Liver (tissue), 9 donors: ENCODE measurements around the gene VPS35. TPM values are rescaled to one million over a fixed set of nuclear protein-coding genes. Genes with fewer than 3 reads are reported as not detected.

Experiments used
- DNase-seq: peaks from one replicate; pipeline ENCODE4 v3.0.0-alpha.2; 2017; ENCODE audit warnings: low spot score
- H3K27ac ChIP-seq, 2 donors: one replicate each; pipeline ENCODE4 v1.7.0; 2013; ENCODE audit warnings: inconsistent platforms in 2 of 2, low read length in 2 of 2, control low read depth in 1 of 2, low read depth in 1 of 2, mild to moderate bottlenecking in 1 of 2
- H3K27me3 ChIP-seq, 4 donors: one replicate each; pipeline versions ENCODE4 v1.6.1 to v1.7.0; 2013; ENCODE audit warnings: low read length in 3 of 4, inconsistent platforms in 1 of 4, mild to moderate bottlenecking in 1 of 4, moderate library complexity in 1 of 4; ENCODE audit not compliant: control insufficient read depth in 4 of 4, insufficient read depth in 4 of 4
- H3K36me3 ChIP-seq, 4 donors: one replicate each; pipeline versions ENCODE4 v1.6.1 to v1.7.0; 2013; ENCODE audit warnings: low read length in 3 of 4, mild to moderate bottlenecking in 3 of 4, low read depth in 1 of 4, moderate library complexity in 1 of 4; ENCODE audit not compliant: control insufficient read depth in 4 of 4, insufficient read depth in 3 of 4
- H3K4me1 ChIP-seq, 4 donors: one replicate each; pipeline versions ENCODE4 v1.6.1 to v1.7.0; 2013; ENCODE audit warnings: low read length in 3 of 4, mild to moderate bottlenecking in 3 of 4, moderate library complexity in 1 of 4; ENCODE audit not compliant: control insufficient read depth in 4 of 4, insufficient read depth in 4 of 4
- H3K4me3 ChIP-seq, 3 donors: one replicate each; pipeline versions ENCODE4 v1.6.1 to v1.7.0; 2013; ENCODE audit warnings: low read length in 3 of 3, control low read depth in 1 of 3, low read depth in 1 of 3, mild to moderate bottlenecking in 1 of 3
- H3K9ac ChIP-seq, 2 donors: one replicate each; pipeline ENCODE4 v1.7.0; 2013; ENCODE audit warnings: low read length in 2 of 2, mild to moderate bottlenecking in 2 of 2, moderate library complexity in 2 of 2, control low read depth in 1 of 2, low read depth in 1 of 2
- H3K9me3 ChIP-seq, 4 donors: one replicate each; pipeline versions ENCODE4 v1.6.1 to v1.7.0; 2013; ENCODE audit warnings: low read length in 3 of 4; ENCODE audit not compliant: control insufficient read depth in 4 of 4
- EGR1 ChIP-seq, 2 donors: IDR thresholded peaks; 2 replicates each; pipeline ENCODE4 v1.6.1; 2016 to 2018; ENCODE audit warnings: antibody characterized with exemption in 2 of 2, low read depth in 2 of 2
- FOXA1 ChIP-seq: IDR thresholded peaks from 2 replicates; pipeline ENCODE4 v1.6.1; 2016; ENCODE audit warnings: antibody characterized with exemption
- FOXA2 ChIP-seq: IDR thresholded peaks from 2 replicates; pipeline ENCODE4 v1.6.1; 2016; ENCODE audit warnings: antibody characterized with exemption
- HNF4A ChIP-seq, 2 donors: conservative IDR thresholded peaks; 2 replicates each; pipeline ENCODE4 v1.6.1; 2016; ENCODE audit warnings: antibody characterized with exemption in 2 of 2, mild to moderate bottlenecking in 2 of 2
- HNF4G ChIP-seq: IDR thresholded peaks from 2 replicates; pipeline ENCODE4 v1.6.1; 2016; ENCODE audit warnings: antibody characterized with exemption
- JUND ChIP-seq, 2 donors: IDR thresholded peaks; 2 replicates each; pipeline ENCODE4 v1.6.1; 2016; ENCODE audit warnings: antibody characterized with exemption in 2 of 2
- NR2F2 ChIP-seq: IDR thresholded peaks from 2 replicates; pipeline ENCODE4 v1.6.1; 2016; ENCODE audit warnings: antibody characterized with exemption
- RXRA ChIP-seq, 2 donors: IDR thresholded peaks; 2 replicates each; pipeline ENCODE4 v1.6.1; 2017 to 2018; ENCODE audit warnings: antibody characterized with exemption in 2 of 2, mild to moderate bottlenecking in 1 of 2
- SP1 ChIP-seq: IDR thresholded peaks from 2 replicates; pipeline ENCODE4 v1.6.1; 2018; ENCODE audit warnings: antibody characterized with exemption, mild to moderate bottlenecking
- YY1 ChIP-seq: IDR thresholded peaks from 2 replicates; pipeline ENCODE4 v1.6.1; 2016; ENCODE audit warnings: antibody characterized with exemption, mild to moderate bottlenecking
- WGBS: extraction: QIAGEN DNeasy Blood & Tissue Kit; methylation state at CpG from one replicate; pipeline ENCODE4 v1.1.7; 2013; 5-methylcytosine and 5-hydroxymethylcytosine counted together
- polyA plus RNA-seq, 2 donors: library from polyadenylated mRNA; stranded (reverse) in 1 of 2; unstranded in 1 of 2; fragments of 200-250 nt in 1 of 2; fragments of >200 nt in 1 of 2; fragmentation: Nextera tagmentation in 1 of 2; extraction: Ambion mirVana in 1 of 2; gene quantifications; one replicate each; pipeline versions ENCODE4 v1.2.1 to v1.2.3, GENCODE V29; 2013 to 2015
- total RNA-seq, 2 donors: library from RNA; depleted of rRNA; stranded (reverse); fragments of >200 nt; gene quantifications; one replicate each; pipeline ENCODE4 v1.2.3, GENCODE V29; 2014
- TF ChIP-seq, protein P1 (sequence below): IDR thresholded peaks from 2 replicates; pipeline ENCODE4 v1.6.1; 2016; ENCODE audit warnings: antibody characterized with exemption
- TF ChIP-seq, protein P2 (sequence below): IDR thresholded peaks from 2 replicates; pipeline ENCODE4 v1.6.1; 2016; ENCODE audit warnings: antibody characterized with exemption
- TF ChIP-seq, protein P3 (sequence below): fragments of 150-350 bp; IDR thresholded peaks from 2 replicates; pipeline ENCODE4 v1.5.1; 2017; ENCODE audit warnings: improper control_type of control experiment, low read depth, low read length; ENCODE audit not compliant: missing input control
- TF ChIP-seq, protein P4 (sequence below): IDR thresholded peaks from 2 replicates; pipeline ENCODE4 v1.6.1; 2016; ENCODE audit warnings: antibody characterized with exemption, mild to moderate bottlenecking
- TF ChIP-seq, protein P5 (sequence below): IDR thresholded peaks from 2 replicates; pipeline ENCODE4 v1.6.1; 2016; ENCODE audit warnings: antibody characterized with exemption
- donor health status: healthy.
- donor health status: healthy.
- donor health status: healthy.
- donor health status: healthy.
- donor health status: healthy.

VPS35 gene
- total and polyA plus RNA-seq, 4 donors, result 10.5 to 52.7 (median 23.6) TPM

DNA sequence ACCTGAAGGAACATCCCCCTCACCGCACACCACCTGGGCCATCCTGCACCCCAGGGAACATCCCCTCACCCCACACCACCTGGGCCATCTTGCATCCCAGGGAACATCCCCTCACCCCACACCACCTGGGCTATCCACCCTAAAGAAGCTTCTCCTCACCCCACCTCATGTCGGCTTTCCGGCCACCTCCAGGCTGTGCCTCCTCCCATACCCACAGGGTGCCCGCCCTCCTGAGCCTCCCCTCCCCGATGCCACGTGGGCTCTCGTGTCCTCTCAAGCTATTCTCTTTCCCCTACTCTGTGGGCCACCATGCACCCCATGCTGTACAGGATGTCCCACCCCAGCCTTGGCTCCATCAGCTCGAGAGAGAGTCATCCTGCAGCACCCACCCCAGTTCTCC lies 41.1 kb upstream of the VPS35 start:
- DNase-seq, result no peak
- no peak overlapping the region for H3K9ac ChIP-seq
- TF ChIP-seq FOXA1, result no peak
- TF ChIP-seq, protein P1, sequence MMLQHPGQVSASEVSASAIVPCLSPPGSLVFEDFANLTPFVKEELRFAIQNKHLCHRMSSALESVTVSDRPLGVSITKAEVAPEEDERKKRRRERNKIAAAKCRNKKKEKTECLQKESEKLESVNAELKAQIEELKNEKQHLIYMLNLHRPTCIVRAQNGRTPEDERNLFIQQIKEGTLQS, result no peak
- no peak for TF ChIP-seq HNF4A (conservative IDR thresholded peaks at IDR 0.05)
- no peak for TF ChIP-seq YY1
- TF ChIP-seq NR2F2, result no peak
- no peak for TF ChIP-seq JUND (IDR thresholded peaks at IDR 0.05)
- no peak for TF ChIP-seq EGR1 (IDR thresholded peaks at IDR 0.05; ENCODE audit: low read depth in 2 of 2)
- TF ChIP-seq, protein P2, sequence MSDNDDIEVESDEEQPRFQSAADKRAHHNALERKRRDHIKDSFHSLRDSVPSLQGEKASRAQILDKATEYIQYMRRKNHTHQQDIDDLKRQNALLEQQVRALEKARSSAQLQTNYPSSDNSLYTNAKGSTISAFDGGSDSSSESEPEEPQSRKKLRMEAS, result no peak
- TF ChIP-seq, protein P3, sequence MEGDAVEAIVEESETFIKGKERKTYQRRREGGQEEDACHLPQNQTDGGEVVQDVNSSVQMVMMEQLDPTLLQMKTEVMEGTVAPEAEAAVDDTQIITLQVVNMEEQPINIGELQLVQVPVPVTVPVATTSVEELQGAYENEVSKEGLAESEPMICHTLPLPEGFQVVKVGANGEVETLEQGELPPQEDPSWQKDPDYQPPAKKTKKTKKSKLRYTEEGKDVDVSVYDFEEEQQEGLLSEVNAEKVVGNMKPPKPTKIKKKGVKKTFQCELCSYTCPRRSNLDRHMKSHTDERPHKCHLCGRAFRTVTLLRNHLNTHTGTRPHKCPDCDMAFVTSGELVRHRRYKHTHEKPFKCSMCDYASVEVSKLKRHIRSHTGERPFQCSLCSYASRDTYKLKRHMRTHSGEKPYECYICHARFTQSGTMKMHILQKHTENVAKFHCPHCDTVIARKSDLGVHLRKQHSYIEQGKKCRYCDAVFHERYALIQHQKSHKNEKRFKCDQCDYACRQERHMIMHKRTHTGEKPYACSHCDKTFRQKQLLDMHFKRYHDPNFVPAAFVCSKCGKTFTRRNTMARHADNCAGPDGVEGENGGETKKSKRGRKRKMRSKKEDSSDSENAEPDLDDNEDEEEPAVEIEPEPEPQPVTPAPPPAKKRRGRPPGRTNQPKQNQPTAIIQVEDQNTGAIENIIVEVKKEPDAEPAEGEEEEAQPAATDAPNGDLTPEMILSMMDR, result no peak
- TF ChIP-seq, protein P4, sequence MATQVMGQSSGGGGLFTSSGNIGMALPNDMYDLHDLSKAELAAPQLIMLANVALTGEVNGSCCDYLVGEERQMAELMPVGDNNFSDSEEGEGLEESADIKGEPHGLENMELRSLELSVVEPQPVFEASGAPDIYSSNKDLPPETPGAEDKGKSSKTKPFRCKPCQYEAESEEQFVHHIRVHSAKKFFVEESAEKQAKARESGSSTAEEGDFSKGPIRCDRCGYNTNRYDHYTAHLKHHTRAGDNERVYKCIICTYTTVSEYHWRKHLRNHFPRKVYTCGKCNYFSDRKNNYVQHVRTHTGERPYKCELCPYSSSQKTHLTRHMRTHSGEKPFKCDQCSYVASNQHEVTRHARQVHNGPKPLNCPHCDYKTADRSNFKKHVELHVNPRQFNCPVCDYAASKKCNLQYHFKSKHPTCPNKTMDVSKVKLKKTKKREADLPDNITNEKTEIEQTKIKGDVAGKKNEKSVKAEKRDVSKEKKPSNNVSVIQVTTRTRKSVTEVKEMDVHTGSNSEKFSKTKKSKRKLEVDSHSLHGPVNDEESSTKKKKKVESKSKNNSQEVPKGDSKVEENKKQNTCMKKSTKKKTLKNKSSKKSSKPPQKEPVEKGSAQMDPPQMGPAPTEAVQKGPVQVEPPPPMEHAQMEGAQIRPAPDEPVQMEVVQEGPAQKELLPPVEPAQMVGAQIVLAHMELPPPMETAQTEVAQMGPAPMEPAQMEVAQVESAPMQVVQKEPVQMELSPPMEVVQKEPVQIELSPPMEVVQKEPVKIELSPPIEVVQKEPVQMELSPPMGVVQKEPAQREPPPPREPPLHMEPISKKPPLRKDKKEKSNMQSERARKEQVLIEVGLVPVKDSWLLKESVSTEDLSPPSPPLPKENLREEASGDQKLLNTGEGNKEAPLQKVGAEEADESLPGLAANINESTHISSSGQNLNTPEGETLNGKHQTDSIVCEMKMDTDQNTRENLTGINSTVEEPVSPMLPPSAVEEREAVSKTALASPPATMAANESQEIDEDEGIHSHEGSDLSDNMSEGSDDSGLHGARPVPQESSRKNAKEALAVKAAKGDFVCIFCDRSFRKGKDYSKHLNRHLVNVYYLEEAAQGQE, result no peak
- no peak for TF ChIP-seq SP1
- TF ChIP-seq RXRA (IDR thresholded peaks at IDR 0.05), result no peak
- TF ChIP-seq, protein P5, sequence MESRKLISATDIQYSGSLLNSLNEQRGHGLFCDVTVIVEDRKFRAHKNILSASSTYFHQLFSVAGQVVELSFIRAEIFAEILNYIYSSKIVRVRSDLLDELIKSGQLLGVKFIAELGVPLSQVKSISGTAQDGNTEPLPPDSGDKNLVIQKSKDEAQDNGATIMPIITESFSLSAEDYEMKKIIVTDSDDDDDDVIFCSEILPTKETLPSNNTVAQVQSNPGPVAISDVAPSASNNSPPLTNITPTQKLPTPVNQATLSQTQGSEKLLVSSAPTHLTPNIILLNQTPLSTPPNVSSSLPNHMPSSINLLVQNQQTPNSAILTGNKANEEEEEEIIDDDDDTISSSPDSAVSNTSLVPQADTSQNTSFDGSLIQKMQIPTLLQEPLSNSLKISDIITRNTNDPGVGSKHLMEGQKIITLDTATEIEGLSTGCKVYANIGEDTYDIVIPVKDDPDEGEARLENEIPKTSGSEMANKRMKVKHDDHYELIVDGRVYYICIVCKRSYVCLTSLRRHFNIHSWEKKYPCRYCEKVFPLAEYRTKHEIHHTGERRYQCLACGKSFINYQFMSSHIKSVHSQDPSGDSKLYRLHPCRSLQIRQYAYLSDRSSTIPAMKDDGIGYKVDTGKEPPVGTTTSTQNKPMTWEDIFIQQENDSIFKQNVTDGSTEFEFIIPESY, result no peak
- WGBS, result 95% methylated on average over 8 of the region's 8 CpGs
- no peak overlapping the region for H3K27ac ChIP-seq
- no peaks in the 10 kb centered on the region for H3K9me3 ChIP-seq
- H3K36me3 ChIP-seq, result no peaks in the 10 kb centered on the region
- H3K4me3 ChIP-seq, result no peak overlapping the region
- H3K4me1 ChIP-seq, result no peaks in the 10 kb centered on the region
- no peaks in the 10 kb centered on the region for H3K27me3 ChIP-seq

DNA sequence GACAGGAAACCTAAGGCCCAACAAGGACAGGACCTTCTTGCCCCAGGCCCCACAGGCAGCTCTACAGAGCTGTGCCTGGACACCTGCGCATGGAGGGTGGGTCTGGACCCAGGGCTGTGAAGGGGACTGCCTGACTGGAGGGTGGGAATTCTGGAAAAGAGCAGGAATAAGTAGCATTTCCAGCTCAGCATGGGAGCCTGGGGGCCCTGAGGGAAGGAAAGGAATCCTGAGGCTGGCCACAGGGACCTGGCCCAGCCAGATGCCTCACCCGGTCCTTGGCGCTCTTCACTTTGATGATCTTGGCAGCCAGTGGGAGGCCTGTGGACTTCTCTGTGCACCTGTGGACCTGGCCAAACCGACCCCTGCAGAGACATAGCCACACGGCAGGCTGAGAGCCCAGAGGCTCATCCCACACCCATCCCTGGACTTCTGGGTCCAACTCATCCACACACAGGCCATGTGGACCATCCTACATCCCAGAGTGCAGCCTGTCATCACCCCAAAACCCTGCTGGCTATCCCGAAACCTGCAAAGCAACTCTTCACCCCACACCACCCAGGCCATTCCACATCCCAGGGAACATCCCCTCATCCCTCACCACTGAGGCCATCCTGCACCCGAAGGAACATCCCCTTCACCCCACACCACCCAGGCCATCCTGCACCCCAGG lies 40.5 kb upstream of the VPS35 start:
- whole genome bisulfite sequencing, result 89% methylated on average over 7 of the region's 7 CpGs
- TF ChIP-seq, protein P5, result no peak
- TF ChIP-seq HNF4A (conservative IDR thresholded peaks at IDR 0.05) (no peak), HNF4G (no peak), FOXA2 (no peak)
- TF ChIP-seq, protein P4, result no peak
- TF ChIP-seq, protein P2, result no peak
- Histone ChIP-seq H3K36me3 (no peaks in the 10 kb centered on the region), H3K4me1 (no peaks in the 10 kb centered on the region), H3K27ac (no peak overlapping the region), H3K9ac (no peak overlapping the region), H3K27me3 (no peaks in the 10 kb centered on the region), H3K9me3 (no peaks in the 10 kb centered on the region), H3K4me3 (no peak overlapping the region)
- DNase-seq, result no peak
